Large intestine (tissue), 3 donors: ENCODE measurements around the gene DPP6. TPM values are rescaled to one million over a fixed set of nuclear protein-coding genes. Genes with fewer than 3 reads are reported as not detected.

Experiments used
- DNase-seq, 2 donors: peaks; one replicate each; pipeline versions ENCODE4 v3.0.0 to v3.0.0-alpha.2; 2013
- H3K27ac ChIP-seq: one replicate; pipeline ENCODE4 v1.5.1; 2013; ENCODE audit warnings: low read length
- H3K27me3 ChIP-seq: 2 replicates; pipeline ENCODE4 v1.6.1; 2013; ENCODE audit warnings: low read length; ENCODE audit not compliant: control insufficient read depth, insufficient read depth
- H3K36me3 ChIP-seq: 2 replicates; pipeline ENCODE4 v1.6.1; 2013; ENCODE audit warnings: low read length; ENCODE audit not compliant: control insufficient read depth, insufficient read depth
- H3K4me1 ChIP-seq: one replicate; pipeline ENCODE4 v1.6.1; 2013; ENCODE audit warnings: low read length; ENCODE audit not compliant: control insufficient read depth, insufficient read depth
- H3K4me3 ChIP-seq: one replicate; pipeline ENCODE4 v1.5.1; 2013; ENCODE audit warnings: low read length
- H3K9me3 ChIP-seq: one replicate; pipeline ENCODE4 v1.6.1; 2013; ENCODE audit warnings: mild to moderate bottlenecking, low read depth, low read length, moderate library complexity; ENCODE audit not compliant: control insufficient read depth
- WGBS: methylation state at CpG from one replicate; pipeline ENCODE4 v1.1.5; 2013; ENCODE audit warnings: low lambda C conversion rate; ENCODE audit not compliant: insufficient coverage; 5-methylcytosine and 5-hydroxymethylcytosine counted together
- polyA plus RNA-seq: library from polyadenylated mRNA; unstranded; fragments of 120-200 nt; gene quantifications from one replicate; pipeline ENCODE4 v1.2.1, GENCODE V29; 2013

Gene DPP6
- polyA plus RNA-seq, 1 donor = 7.8 TPM

GRCh38 chr7:154709840-154710520 lies 657.8 kb downstream of the DPP6 start:
- no peak overlapping the region for H3K4me3 ChIP-seq
- no peak for DNase-seq
- no peaks in the 10 kb centered on the region for H3K9me3 ChIP-seq
- no peaks in the 10 kb centered on the region for H3K27me3 ChIP-seq
- no peaks in the 10 kb centered on the region for H3K36me3 ChIP-seq
- no CpG with 5 or more reads among the region's 6 CpGs for WGBS
- H3K27ac ChIP-seq = no peak overlapping the region
- H3K4me1 ChIP-seq = no peaks in the 10 kb centered on the region

GRCh38 chr7:154720016-154720415 lies 667.8 kb downstream of the DPP6 start:
- Histone ChIP-seq H3K4me3 (no peak overlapping the region), H3K36me3 (no peaks in the 10 kb centered on the region), H3K27me3 (no peaks in the 10 kb centered on the region), H3K4me1 (no peaks in the 10 kb centered on the region), H3K9me3 (no peaks in the 10 kb centered on the region), H3K27ac (no peak overlapping the region)
- no peak for DNase-seq
- WGBS = 69% methylated on average over 3 of the region's 5 CpGs

GRCh38 chr7:154721086-154721485 lies 668.9 kb downstream of the DPP6 start:
- no peak overlapping the region for H3K4me3 ChIP-seq
- no peaks in the 10 kb centered on the region for H3K4me1 ChIP-seq
- 93% methylated on average over 2 of the region's 7 CpGs for WGBS
- no peak for DNase-seq
- no peaks in the 10 kb centered on the region for H3K36me3 ChIP-seq
- H3K27me3 ChIP-seq = no peaks in the 10 kb centered on the region
- H3K27ac ChIP-seq = no peak overlapping the region
- peaks cover 2% of the 10 kb centered on the region for H3K9me3 ChIP-seq

GRCh38 chr7:154726368-154726767 lies 674.2 kb downstream of the DPP6 start:
- Histone ChIP-seq H3K36me3 (no peaks in the 10 kb centered on the region), H3K4me1 (no peaks in the 10 kb centered on the region), H3K27ac (no peak overlapping the region), H3K9me3 (peaks cover 9% of the 10 kb centered on the region), H3K27me3 (no peaks in the 10 kb centered on the region), H3K4me3 (no peak overlapping the region)
- no peak for DNase-seq
- WGBS = 100% methylated on average over 2 of the region's 4 CpGs

GRCh38 chr7:154729056-154729455 lies 676.9 kb downstream of the DPP6 start:
- Histone ChIP-seq H3K27me3 (no peaks in the 10 kb centered on the region), H3K36me3 (no peaks in the 10 kb centered on the region), H3K9me3 (peaks cover 9% of the 10 kb centered on the region), H3K27ac (no peak overlapping the region), H3K4me1 (no peaks in the 10 kb centered on the region), H3K4me3 (no peak overlapping the region)
- no CpG with 5 or more reads among the region's 3 CpGs for WGBS
- no peak for DNase-seq

GRCh38 chr7:154735766-154736165 lies 683.6 kb downstream of the DPP6 start:
- Histone ChIP-seq H3K4me1 (no peaks in the 10 kb centered on the region), H3K4me3 (no peak overlapping the region), H3K36me3 (no peaks in the 10 kb centered on the region), H3K27me3 (no peaks in the 10 kb centered on the region), H3K27ac (no peak overlapping the region), H3K9me3 (no peaks in the 10 kb centered on the region)
- WGBS = no CpG with 5 or more reads among the region's 3 CpGs
- DNase-seq = no peak

- Histone ChIP-seq H3K36me3 (no peaks in the 10 kb centered on the region), H3K4me3 (no peak overlapping the region), H3K9me3 (no peaks in the 10 kb centered on the region), H3K4me1 (no peaks in the 10 kb centered on the region), H3K27me3 (no peaks in the 10 kb centered on the region), H3K27ac (no peak overlapping the region)
- no peak for DNase-seq
- 91% methylated on average over 3 of the region's 3 CpGs for WGBS
Measured at GRCh38 chr7:154736389-154736788, 684.2 kb downstream of the DPP6 start.

- H3K4me3 ChIP-seq = no peak overlapping the region
- H3K27me3 ChIP-seq = no peaks in the 10 kb centered on the region
- H3K27ac ChIP-seq = no peak overlapping the region
- no peaks in the 10 kb centered on the region for H3K9me3 ChIP-seq
- DNase-seq = no peak
- no peaks in the 10 kb centered on the region for H3K4me1 ChIP-seq
- no peaks in the 10 kb centered on the region for H3K36me3 ChIP-seq
- WGBS = no CpG with 5 or more reads among the region's 5 CpGs
Measured at GRCh38 chr7:154738216-154738615, 686.0 kb downstream of the DPP6 start.

- DNase-seq = no peak
- Histone ChIP-seq H3K27ac (no peak overlapping the region), H3K36me3 (no peaks in the 10 kb centered on the region), H3K9me3 (no peaks in the 10 kb centered on the region), H3K4me1 (no peaks in the 10 kb centered on the region), H3K27me3 (no peaks in the 10 kb centered on the region), H3K4me3 (no peak overlapping the region)
- WGBS = no CpG with 5 or more reads among the region's 6 CpGs
Measured at GRCh38 chr7:154741131-154741530, 688.9 kb downstream of the DPP6 start.

- DNase-seq = no peak
- 93% methylated on average over 3 of the region's 5 CpGs for WGBS
- Histone ChIP-seq H3K4me1 (no peaks in the 10 kb centered on the region), H3K4me3 (no peak overlapping the region), H3K27me3 (no peaks in the 10 kb centered on the region), H3K9me3 (no peaks in the 10 kb centered on the region), H3K36me3 (no peaks in the 10 kb centered on the region), H3K27ac (no peak overlapping the region)
Measured at GRCh38 chr7:154743206-154743605, 691.0 kb downstream of the DPP6 start.

- no peaks in the 10 kb centered on the region for H3K36me3 ChIP-seq
- H3K4me3 ChIP-seq = no peak overlapping the region
- no peaks in the 10 kb centered on the region for H3K27me3 ChIP-seq
- no peak overlapping the region for H3K27ac ChIP-seq
- no peaks in the 10 kb centered on the region for H3K9me3 ChIP-seq
- DNase-seq = peak in 1 of 2 donors; percentile 6
- no peaks in the 10 kb centered on the region for H3K4me1 ChIP-seq
- 69% methylated on average over 3 of the region's 15 CpGs for WGBS
Measured at GRCh38 chr7:154744256-154744860, 692.2 kb downstream of the DPP6 start.
